ENCODE measurements around the gene LPAR3. TPM values are rescaled to one million over a fixed set of nuclear protein-coding genes. Genes with fewer than 3 reads are reported as not detected.
A peak's percentile ranks its signal among the peaks of the same experiment; 100 is the strongest.

Gene LPAR3
- total RNA-seq, result 1 to 10 TPM in 1 of 4 donors, not detected in 3; 1.5 TPM

- WGBS, 2 donors, result 1 to 2% methylated on average over 22 to 49 of the region's 93 CpGs
- Histone ChIP-seq H3K9me3 (no peaks in the 10 kb centered on the region), H3K4me1 (peaks cover 0 to 16% (median 2%) of the 10 kb centered on the region in 4 donors), H3K27me3 (peaks cover 0 to 28% of the 10 kb centered on the region in 2 donors), H3K36me3 (no peaks in the 10 kb centered on the region), H3K27ac (no peak within 1 kb of the TSS), H3K4me3 (peak within 1 kb of the TSS in 2 of 4 donors; percentile 18 to 30)
- DNase-seq (ENCODE audit: low spot score in 2 of 2), result no peak
- TF ChIP-seq CTCF (IDR thresholded peaks at IDR 0.05) (no peak), EP300 (IDR thresholded peaks at IDR 0.05) (no peak), POLR2A (IDR thresholded peaks at IDR 0.05) (no peak)
Measured at GRCh38 chr1:84892705-84893618, at the start of gene LPAR3. Gene LPAR3, minus strand, starts transcription at chr1:84893206. Its CDS starts 27,086 bp downstream, at chr1:84866120.

GRCh38 chr1:84941843-84942242, 48.8 kb upstream of the LPAR3 start:
- no peak overlapping the region for H3K27ac ChIP-seq
- no peaks in the 10 kb centered on the region for H3K27me3 ChIP-seq
- WGBS, 2 donors, result 76 to 86% methylated on average over 1 of the region's 1 CpG
- no peaks in the 10 kb centered on the region for H3K36me3 ChIP-seq
- no peak for TF ChIP-seq EP300 (IDR thresholded peaks at IDR 0.05)
- no peak for TF ChIP-seq CTCF (IDR thresholded peaks at IDR 0.05)
- no peak for TF ChIP-seq POLR2A (IDR thresholded peaks at IDR 0.05)
- H3K9me3 ChIP-seq, result no peaks in the 10 kb centered on the region
- peaks cover 0 to 10% (median 5%) of the 10 kb centered on the region in 4 donors for H3K4me1 ChIP-seq
- DNase-seq (ENCODE audit: low spot score in 2 of 2), result no peak
- H3K4me3 ChIP-seq, result no peak overlapping the region

GRCh38 chr1:84940481-84940880, 47.5 kb upstream of the LPAR3 start:
- 76 to 80% methylated on average over 4 of the region's 4 CpGs for WGBS, 2 donors

GRCh38 chr1:84939761-84940160, 46.8 kb upstream of the LPAR3 start:
- no peak for DNase-seq (ENCODE audit: low spot score in 2 of 2)
- TF ChIP-seq EP300 (IDR thresholded peaks at IDR 0.05) (no peak), CTCF (IDR thresholded peaks at IDR 0.05) (no peak), POLR2A (IDR thresholded peaks at IDR 0.05) (no peak)
- Histone ChIP-seq H3K27ac (no peak overlapping the region), H3K36me3 (no peaks in the 10 kb centered on the region), H3K4me1 (peaks cover 0 to 4% (median 0%) of the 10 kb centered on the region in 4 donors), H3K27me3 (no peaks in the 10 kb centered on the region), H3K4me3 (no peak overlapping the region), H3K9me3 (no peaks in the 10 kb centered on the region)
- 90 to 97% methylated on average over 11 of the region's 11 CpGs for WGBS, 2 donors

More at GRCh38 chr1:84940481-84940880, 47.5 kb upstream of the LPAR3 start:
- H3K4me3 ChIP-seq, result no peak overlapping the region
- no peaks in the 10 kb centered on the region for H3K9me3 ChIP-seq
- H3K27ac ChIP-seq, result no peak overlapping the region
- H3K4me1 ChIP-seq, result peaks cover 0 to 4% (median under 1%) of the 10 kb centered on the region in 4 donors
- no peak for DNase-seq (ENCODE audit: low spot score in 2 of 2)
- TF ChIP-seq POLR2A (IDR thresholded peaks at IDR 0.05) (no peak), EP300 (IDR thresholded peaks at IDR 0.05) (no peak), CTCF (IDR thresholded peaks at IDR 0.05) (no peak)
- no peaks in the 10 kb centered on the region for H3K27me3 ChIP-seq
- H3K36me3 ChIP-seq, result no peaks in the 10 kb centered on the region

GRCh38 chr1:84939151-84939550, 46.1 kb upstream of the LPAR3 start:
- Histone ChIP-seq H3K9me3 (no peaks in the 10 kb centered on the region), H3K36me3 (no peaks in the 10 kb centered on the region), H3K4me3 (no peak overlapping the region), H3K27me3 (no peaks in the 10 kb centered on the region), H3K27ac (no peak overlapping the region), H3K4me1 (no peaks in the 10 kb centered on the region)
- WGBS, 2 donors, result 74 to 76% methylated on average over 8 of the region's 8 CpGs
- DNase-seq (ENCODE audit: low spot score in 2 of 2), result no peak
- TF ChIP-seq POLR2A (IDR thresholded peaks at IDR 0.05) (no peak), EP300 (IDR thresholded peaks at IDR 0.05) (no peak), CTCF (IDR thresholded peaks at IDR 0.05) (no peak)

Data from tibial nerve (tissue), 4 donors.